Heart left ventricle (tissue), 16 donors: Measurements from ENCODE around the gene S1PR2. TPM values are rescaled to one million over a fixed set of nuclear protein-coding genes. Genes with fewer than 3 reads are reported as not detected.
"Not testable (repeated sequence)": the region's sequence is repeated elsewhere in the genome, so short reads cannot be mapped to it uniquely, and the experiment has no call there.

Experiments used
- ATAC-seq, 4 donors: fragments of 200-7000 bp; cut with Tn5 transposase; one replicate each; pipeline ENCODE4 v1.9.1; 2020 to 2022; ENCODE audit warnings: moderate library complexity in 4 of 4, mild to moderate bottlenecking in 3 of 4, moderate number of reproducible peaks in 1 of 4
- DNase-seq, 5 donors: peaks; one replicate each; pipeline ENCODE4 v3.0.0-alpha.2; 2020
- H3K27ac ChIP-seq, 12 donors: fragments of 200-600 bp; sonication (generic) in 4 of 12; one replicate each; pipeline versions ENCODE4 v1.5.0 to v1.8.0; 2016 to 2022; ENCODE audit warnings: mild to moderate bottlenecking in 2 of 12
- H3K27me3 ChIP-seq, 9 donors: fragments of 200-600 bp; sonication (generic) in 2 of 9; one replicate each; pipeline versions ENCODE4 v1.5.1 to v1.8.0; 2016 to 2022; ENCODE audit warnings: mild to moderate bottlenecking in 3 of 9
- H3K36me3 ChIP-seq, 9 donors: fragments of 200-600 bp; sonication (generic) in 2 of 9; one replicate each; pipeline versions ENCODE4 v1.5.0 to v1.8.0; 2018 to 2022; ENCODE audit warnings: mild to moderate bottlenecking in 2 of 9
- H3K4me1 ChIP-seq, 12 donors: fragments of 200-600 bp; sonication (generic) in 4 of 12; one replicate each; pipeline versions ENCODE4 v1.5.0 to v1.8.0; 2016 to 2022; ENCODE audit warnings: mild to moderate bottlenecking in 3 of 12
- H3K4me3 ChIP-seq, 12 donors: fragments of 200-600 bp; sonication (generic) in 4 of 12; one replicate each; pipeline versions ENCODE4 v1.5.0 to v1.8.0; 2017 to 2022; ENCODE audit warnings: mild to moderate bottlenecking in 9 of 12, moderate library complexity in 4 of 12
- H3K9me3 ChIP-seq, 12 donors: fragments of 200-600 bp; sonication (generic) in 4 of 12; one replicate each; pipeline versions ENCODE4 v1.5.0 to v1.8.0; 2016 to 2022; ENCODE audit warnings: mild to moderate bottlenecking in 1 of 12
- POLR2A ChIP-seq, 2 donors: fragments of 450-650 bp; IDR thresholded peaks; one replicate each; pipeline ENCODE4 v1.6.1; 2017; ENCODE audit warnings: antibody characterized with exemption in 2 of 2, mild to moderate bottlenecking in 2 of 2, moderate library complexity in 2 of 2
- WGBS, 4 donors: extraction: QIAGEN DNeasy Blood & Tissue Kit in 2 of 4; methylation state at CpG; one replicate each; pipeline versions ENCODE4 v1.1.5 to v1.1.7; 2013 to 2018; 5-methylcytosine and 5-hydroxymethylcytosine counted together
- intact Hi-C, 10 donors: fragments of 100-400 bp; cut with DNase I; formaldehyde crosslinking; loops; one replicate each; pipeline versions ENCODE4 v1.11.1 to v1.14.2; 2022
- microRNA-seq, 4 donors: library from miRNA; unstranded; fragments of <30 nt; microRNA quantifications; one replicate each; pipeline versions ENCODE4 to v1.2.0, GENCODE V29; 2017 to 2020
- polyA plus RNA-seq, 2 donors: library from polyadenylated mRNA; stranded (reverse); fragments of 200-250 nt; gene quantifications; one replicate each; pipeline ENCODE4 v1.2.3, GENCODE V29; 2013
- total RNA-seq, 9 donors: library from RNA; depleted of rRNA in 2 of 9; stranded (reverse); fragments of >200 nt in 2 of 9; fragmentation: NEBNext Ultra II Directional in 3 of 9; extraction: Animal tissue kit (Norgen Biotek cat#: 25700) in 3 of 9; gene quantifications; one replicate each; pipeline versions ENCODE4 v1.1.0 to v1.2.4, GENCODE V29; 2016 to 2023
- TF ChIP-seq, protein P1 (sequence below), 12 donors: fragments of 200-600 bp; sonication (generic) in 4 of 12; IDR thresholded peaks; one replicate each; pipeline versions ENCODE4 v1.5.0 to v1.8.0; 2018 to 2022; ENCODE audit warnings: antibody characterized with exemption in 12 of 12, mild to moderate bottlenecking in 5 of 12
- donor health status: ischemic (EF 13 %, LVEDD 7.1; RV severe dilation, severe dysfunction).
- donor health status: healthy with polysubstance abuse.
- donor health status: DM: no; HTN: yes; CAD: no.
- donor health status: DM: no; HTN: no; CAD: no.
- donor health status: ischemic (EF 25% LVEDD 6.9; RV normal size, moderate dysfunction).
- donor health status: ischemic (EF 25% LVEDD 5.7; RV mildly dilated, moderate dysfunction).
- donor health status: healthy.
- donor health status: DM: yes; HTN: yes; CAD: no.
- donor health status: ischemic (EF 35%, LVEDD 5.7; RV mildly dilated, moderate dysfunction).
- donor health status: nonischemic (EF 11% LVEDD 7.7; RV severe dilation, severe dysfunction).
- donor health status: DM: yes; HTN: yes; CAD: no.
- donor health status: PGD.
- donor health status: ischemic (EF 29% LVEDD 5.4; RV normal size, mild dysfunction).
- donor health status: nonischemic (EF 23%, LVEDD 6.1; RV moderate dilation, normal function).

Gene S1PR2
- total and polyA plus RNA-seq, 11 donors: 1.0 to 14.2 (median 4.3) TPM

DNA sequence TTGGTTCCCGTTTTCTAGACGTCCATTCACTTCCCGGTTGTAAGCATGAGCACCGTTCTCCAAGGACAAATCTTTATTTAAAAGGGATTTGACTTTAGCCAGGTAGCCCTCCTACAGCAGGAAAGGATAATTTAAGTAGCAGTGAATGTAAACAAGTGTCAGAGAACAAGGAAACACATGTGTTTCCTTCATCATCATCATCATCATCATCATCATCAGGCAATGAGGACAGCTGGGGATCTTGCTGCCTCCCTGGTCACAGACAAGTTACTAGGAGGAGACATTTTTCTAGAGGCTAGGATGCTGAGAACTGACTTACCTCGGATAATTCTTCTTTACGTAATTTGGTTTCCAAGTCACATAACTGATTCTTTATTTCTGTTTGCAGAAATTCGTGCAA, 50.7 kb downstream of the S1PR2 start:
- Histone ChIP-seq H3K36me3 (peaks cover 0 to 93% (median 66%) of the 10 kb centered on the region in 9 donors), H3K27ac (no peak overlapping the region), H3K4me3 (no peak overlapping the region), H3K4me1 (no peaks in the 10 kb centered on the region), H3K9me3 (no peaks in the 10 kb centered on the region), H3K27me3 (no peaks in the 10 kb centered on the region)
- intact Hi-C loops: no loop called here
- TF ChIP-seq, protein P1, sequence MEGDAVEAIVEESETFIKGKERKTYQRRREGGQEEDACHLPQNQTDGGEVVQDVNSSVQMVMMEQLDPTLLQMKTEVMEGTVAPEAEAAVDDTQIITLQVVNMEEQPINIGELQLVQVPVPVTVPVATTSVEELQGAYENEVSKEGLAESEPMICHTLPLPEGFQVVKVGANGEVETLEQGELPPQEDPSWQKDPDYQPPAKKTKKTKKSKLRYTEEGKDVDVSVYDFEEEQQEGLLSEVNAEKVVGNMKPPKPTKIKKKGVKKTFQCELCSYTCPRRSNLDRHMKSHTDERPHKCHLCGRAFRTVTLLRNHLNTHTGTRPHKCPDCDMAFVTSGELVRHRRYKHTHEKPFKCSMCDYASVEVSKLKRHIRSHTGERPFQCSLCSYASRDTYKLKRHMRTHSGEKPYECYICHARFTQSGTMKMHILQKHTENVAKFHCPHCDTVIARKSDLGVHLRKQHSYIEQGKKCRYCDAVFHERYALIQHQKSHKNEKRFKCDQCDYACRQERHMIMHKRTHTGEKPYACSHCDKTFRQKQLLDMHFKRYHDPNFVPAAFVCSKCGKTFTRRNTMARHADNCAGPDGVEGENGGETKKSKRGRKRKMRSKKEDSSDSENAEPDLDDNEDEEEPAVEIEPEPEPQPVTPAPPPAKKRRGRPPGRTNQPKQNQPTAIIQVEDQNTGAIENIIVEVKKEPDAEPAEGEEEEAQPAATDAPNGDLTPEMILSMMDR (IDR thresholded peaks at IDR 0.05): no peak
- no peak for TF ChIP-seq POLR2A (IDR thresholded peaks at IDR 0.05)
- DNase-seq (no peak), ATAC-seq (no peak)
- 79 to 86% (median 82%) methylated on average over 7 of the region's 7 CpGs for WGBS, 4 donors

DNA sequence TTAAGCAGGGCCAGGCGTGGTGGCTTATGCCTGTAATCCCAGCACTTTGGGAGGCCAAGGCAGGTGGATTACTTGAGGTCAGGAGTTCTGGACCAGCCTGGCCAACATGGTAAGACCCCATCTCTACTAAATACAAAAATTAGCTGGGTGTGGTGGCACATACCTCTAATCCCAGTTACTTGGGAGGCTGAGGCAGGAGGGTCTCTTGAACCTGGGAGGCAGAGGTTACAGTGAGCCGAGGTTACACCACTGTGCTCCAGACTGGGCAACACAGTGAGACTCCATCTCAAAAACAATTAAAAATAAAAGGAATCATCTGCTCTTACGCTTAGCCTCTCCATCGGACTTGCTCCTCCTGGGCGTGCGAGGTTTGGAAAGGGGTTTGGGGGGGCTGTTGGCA, 51.1 kb downstream of the S1PR2 start:
- intact Hi-C loops, H3K27me3 ChIP-seq, H3K27ac ChIP-seq, H3K9me3 ChIP-seq, DNase-seq, ATAC-seq, H3K4me1 ChIP-seq, H3K4me3 ChIP-seq: not testable (repeated sequence)
- 94 to 98% (median 96%) methylated on average over 5 to 6 of the region's 6 CpGs for WGBS, 4 donors
- peaks cover 0 to 93% (median 68%) of the 10 kb centered on the region in 9 donors for H3K36me3 ChIP-seq

DNA sequence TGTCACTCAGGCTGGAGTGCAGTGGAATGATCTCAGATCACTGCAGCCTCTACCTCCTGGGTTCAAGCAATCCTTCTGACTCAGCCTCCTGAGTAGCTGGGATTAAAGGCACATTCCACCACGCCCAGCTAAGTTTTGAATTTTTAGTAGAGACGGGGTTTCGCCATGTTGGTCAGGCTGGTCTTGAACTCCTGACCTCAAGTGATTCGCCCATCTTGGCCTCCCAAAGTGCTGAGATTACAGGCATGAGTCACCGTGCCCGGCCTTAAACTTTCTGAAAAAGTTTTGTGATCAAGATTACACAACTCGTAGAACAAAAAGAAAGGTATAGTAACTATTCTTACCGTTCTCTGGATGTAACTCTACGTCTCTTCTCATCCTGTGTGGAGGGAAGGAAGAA, 57.6 kb downstream of the S1PR2 start:
- no peak for TF ChIP-seq POLR2A (IDR thresholded peaks at IDR 0.05)
- TF ChIP-seq, protein P1 (IDR thresholded peaks at IDR 0.05): no peak
- H3K36me3 ChIP-seq: peaks cover 0 to 98% (median 87%) of the 10 kb centered on the region in 9 donors
- intact Hi-C loops: no loop called here
- no peaks in the 10 kb centered on the region for H3K9me3 ChIP-seq
- DNase-seq: no peak
- H3K4me1 ChIP-seq: no peaks in the 10 kb centered on the region
- ATAC-seq: no peak
- no peak overlapping the region for H3K4me3 ChIP-seq
- WGBS, 4 donors: 91 to 94% (median 91%) methylated on average over 9 of the region's 9 CpGs
- no peak overlapping the region for H3K27ac ChIP-seq
- H3K27me3 ChIP-seq: no peaks in the 10 kb centered on the region

Small RNA genes lying within 50 kb of the gene (microRNA-seq; reads per million reads assigned to microRNA genes)
- 0 reads per million in 4 donors for gene MIR4322

Other genes with a start within 250 kb of the S1PR2 start
- gene COL5A3, start 220.8 kb downstream of the S1PR2 start, total RNA-seq: 10 to 100 TPM in 6 of 9 donors, 1 to 10 TPM in 3; 5.0 to 34.1 (median 11.6) TPM
- gene COL5A3, start 220.8 kb downstream of the S1PR2 start, polyA plus RNA-seq: 10 to 100 TPM; 13.6 to 18.7 TPM
- not detected for gene RDH8, start 217.8 kb downstream of the S1PR2 start, total RNA-seq
- not detected for gene RDH8, start 217.8 kb downstream of the S1PR2 start, polyA plus RNA-seq
- gene SHFL, start 145.0 kb downstream of the S1PR2 start, total RNA-seq: 10 to 100 TPM in 4 of 9 donors, 1 to 10 TPM in 5; 6.3 to 29.0 (median 8.7) TPM
- gene SHFL, start 145.0 kb downstream of the S1PR2 start, polyA plus RNA-seq: 10 to 100 TPM in 1 of 2 donors, 1 to 10 TPM in 1; 7.7 to 13.0 TPM
- gene ANGPTL6, start 128.7 kb downstream of the S1PR2 start, total RNA-seq: under 1 TPM in 1 of 9 donors, not detected in 8; 0.43 TPM
- under 1 TPM in 1 of 2 donors, not detected in 1; 0.19 TPM for gene ANGPTL6, start 128.7 kb downstream of the S1PR2 start, polyA plus RNA-seq
- 10 to 100 TPM; 16.3 to 24.9 (median 19.0) TPM for gene PPAN, start 125.0 kb downstream of the S1PR2 start, total RNA-seq
- gene PPAN, start 125.0 kb downstream of the S1PR2 start, polyA plus RNA-seq: 10 to 100 TPM; 34.4 to 41.4 TPM
- 10 to 100 TPM in 1 of 9 donors, 1 to 10 TPM in 8; 3.1 to 11.7 (median 6.3) TPM for gene P2RY11, start 119.6 kb downstream of the S1PR2 start, total RNA-seq
- gene P2RY11, start 119.6 kb downstream of the S1PR2 start, polyA plus RNA-seq: 1 to 10 TPM; 3.6 to 5.2 TPM
- gene EIF3G, start 111.4 kb downstream of the S1PR2 start, total RNA-seq: 100 to 1,000 TPM; 148 to 302 (median 179) TPM
- 100 to 1,000 TPM; 124 to 233 TPM for gene EIF3G, start 111.4 kb downstream of the S1PR2 start, polyA plus RNA-seq
- gene DNMT1, start 36.4 kb downstream of the S1PR2 start, total RNA-seq: 10 to 100 TPM; 16.1 to 61.6 (median 25.8) TPM
- gene DNMT1, start 36.4 kb downstream of the S1PR2 start, polyA plus RNA-seq: 10 to 100 TPM; 17.3 to 23.5 TPM
- 100 to 1,000 TPM in 2 of 9 donors, 10 to 100 TPM in 7; 53.7 to 110 (median 68.2) TPM for gene MRPL4, start 20.9 kb upstream of the S1PR2 start, total RNA-seq
- 100 to 1,000 TPM in 1 of 2 donors, 10 to 100 TPM in 1; 37.7 to 123 TPM for gene MRPL4, start 20.9 kb upstream of the S1PR2 start, polyA plus RNA-seq
- 10 to 100 TPM in 5 of 9 donors, 1 to 10 TPM in 4; 6.0 to 87.6 (median 10.9) TPM for gene ICAM1, start 39.8 kb upstream of the S1PR2 start, total RNA-seq
- 1 to 10 TPM; 6.1 to 9.7 TPM for gene ICAM1, start 39.8 kb upstream of the S1PR2 start, polyA plus RNA-seq
- gene ICAM4, start 55.6 kb upstream of the S1PR2 start, total RNA-seq: 1 to 10 TPM in 2 of 9 donors, under 1 TPM in 4, not detected in 3; 0.21 to 1.2 (median 0.67) TPM
- under 1 TPM; 0.33 to 0.57 TPM for gene ICAM4, start 55.6 kb upstream of the S1PR2 start, polyA plus RNA-seq
- gene ICAM5, start 58.6 kb upstream of the S1PR2 start, total RNA-seq: under 1 TPM in 7 of 9 donors, not detected in 2; 0.19 to 0.98 (median 0.34) TPM
- gene ICAM5, start 58.6 kb upstream of the S1PR2 start, polyA plus RNA-seq: under 1 TPM; 0.11 to 0.35 TPM
- 1 to 10 TPM in 4 of 9 donors, under 1 TPM in 5; 0.16 to 2.2 (median 0.83) TPM for gene ZGLP1, start 78.5 kb upstream of the S1PR2 start, total RNA-seq
- gene ZGLP1, start 78.5 kb upstream of the S1PR2 start, polyA plus RNA-seq: 1 to 10 TPM; 1.1 TPM
- gene FDX2, start 84.7 kb upstream of the S1PR2 start, total RNA-seq: 10 to 100 TPM; 12.8 to 22.0 (median 16.6) TPM
- 10 to 100 TPM; 32.7 to 37.3 TPM for gene FDX2, start 84.7 kb upstream of the S1PR2 start, polyA plus RNA-seq
- 10 to 100 TPM; 11.5 to 22.5 (median 14.0) TPM for gene RAVER1, start 102.2 kb upstream of the S1PR2 start, total RNA-seq
- 10 to 100 TPM in 1 of 2 donors, 1 to 10 TPM in 1; 5.9 to 17.2 TPM for gene RAVER1, start 102.2 kb upstream of the S1PR2 start, polyA plus RNA-seq
- 10 to 100 TPM in 8 of 9 donors, 1 to 10 TPM in 1; 5.6 to 24.9 (median 18.3) TPM for gene ICAM3, start 108.3 kb upstream of the S1PR2 start, total RNA-seq
- gene ICAM3, start 108.3 kb upstream of the S1PR2 start, polyA plus RNA-seq: 10 to 100 TPM in 1 of 2 donors, 1 to 10 TPM in 1; 8.6 to 15.5 TPM
- gene TYK2, start 149.2 kb upstream of the S1PR2 start, total RNA-seq: 10 to 100 TPM; 37.7 to 86.3 (median 55.3) TPM
- 100 to 1,000 TPM in 1 of 2 donors, 10 to 100 TPM in 1; 71.7 to 100 TPM for gene TYK2, start 149.2 kb upstream of the S1PR2 start, polyA plus RNA-seq
- 100 to 1,000 TPM; 108 to 189 (median 138) TPM for gene CDC37, start 172.2 kb upstream of the S1PR2 start, total RNA-seq
- 100 to 1,000 TPM; 199 to 282 TPM for gene CDC37, start 172.2 kb upstream of the S1PR2 start, polyA plus RNA-seq
- 10 to 100 TPM in 8 of 9 donors, 1 to 10 TPM in 1; 9.3 to 33.3 (median 17.3) TPM for gene PDE4A, start 189.2 kb upstream of the S1PR2 start, total RNA-seq
- gene PDE4A, start 189.2 kb upstream of the S1PR2 start, polyA plus RNA-seq: 10 to 100 TPM in 1 of 2 donors, 1 to 10 TPM in 1; 5.2 to 11.2 TPM